ENCODE measurements around the gene SLC22A9. TPM values are rescaled to one million over a fixed set of nuclear protein-coding genes. Genes with fewer than 3 reads are reported as not detected.
"Not testable (repeated sequence)": the region's sequence is repeated elsewhere in the genome, so short reads cannot be mapped to it uniquely, and the experiment has no call there.

Gene SLC22A9
- total RNA-seq (2014; rRNA removed; shearing (Covaris generic)) = not detected in 2 replicates

DNA sequence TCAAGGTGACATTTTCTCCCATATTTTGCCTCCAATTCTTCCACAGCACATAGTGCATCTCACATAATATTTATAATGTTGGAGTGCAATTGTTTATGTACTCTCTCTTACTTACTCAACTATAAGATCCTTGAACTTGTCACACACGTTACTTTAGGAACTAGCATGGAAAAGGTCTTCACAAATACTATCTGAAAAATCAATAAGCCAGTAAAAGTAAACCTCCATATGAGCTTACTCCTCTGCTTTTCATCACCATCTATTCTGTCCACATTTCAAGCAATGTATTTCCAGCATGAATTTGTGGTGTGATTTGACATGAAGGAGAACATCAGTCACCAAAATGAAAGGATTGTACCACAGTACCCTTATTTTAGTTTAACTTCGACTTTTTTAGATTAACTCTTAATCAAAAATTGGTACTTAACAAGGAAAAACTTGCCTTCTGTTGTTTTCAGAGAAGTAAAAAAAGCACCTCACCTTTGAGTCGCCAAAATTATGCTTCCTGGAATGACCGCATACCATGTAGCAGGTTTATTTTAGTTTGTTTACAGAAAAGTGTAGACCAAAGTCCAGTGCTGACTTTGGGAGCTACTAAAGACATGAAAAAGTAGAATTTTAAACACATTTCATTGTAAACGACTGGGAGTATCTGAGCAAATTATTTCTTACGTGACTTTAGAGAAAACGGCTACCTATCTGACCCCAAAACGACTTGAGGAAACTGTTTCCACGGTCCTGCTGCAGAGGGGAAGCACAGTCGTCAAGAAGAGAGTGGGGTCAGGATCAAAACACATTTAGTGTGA lies at the start of gene SLC22A9:
Gene SLC22A9 (plus strand): TSS at position 621 of the 806 bp plus-strand sequence. CDS start 272 bp downstream, outside the sequence.
- no peak within 1 kb of the TSS for H3K4me3 ChIP-seq
- no peaks in the 10 kb centered on the region for H3K27me3 ChIP-seq (replicated peaks)
- no peaks in the 10 kb centered on the region for H3K4me1 ChIP-seq (replicated peaks)
- H3K36me3 ChIP-seq = no peaks in the 10 kb centered on the region
- H3K9me3 ChIP-seq (replicated peaks) = no peaks in the 10 kb centered on the region
- no peak within 1 kb of the TSS for H3K27ac ChIP-seq
- DNase-seq (ENCODE audit: low read depth in 1 of 2, low spot score in 2 of 2) = no peak

DNA sequence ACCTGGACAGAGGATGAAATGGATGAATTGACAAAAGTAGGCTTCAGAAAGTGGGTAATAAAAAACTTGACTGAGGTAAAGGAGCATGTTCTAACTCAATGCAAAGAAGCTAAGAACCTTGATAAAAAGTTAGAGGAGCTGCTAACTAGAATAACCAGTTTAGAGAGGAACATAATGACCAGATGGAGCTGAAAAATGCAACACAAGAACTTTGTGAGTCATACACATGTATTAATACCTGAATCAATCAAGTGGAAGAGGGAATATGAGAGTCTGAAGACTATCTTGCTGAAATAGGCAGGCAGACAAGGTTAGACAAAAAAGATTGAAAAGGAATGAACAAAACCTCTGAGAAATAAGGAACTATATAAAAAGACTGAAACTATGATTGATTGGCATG lies 47.9 kb upstream of the SLC22A9 start:
- H3K27ac ChIP-seq = no peak overlapping the region

DNA sequence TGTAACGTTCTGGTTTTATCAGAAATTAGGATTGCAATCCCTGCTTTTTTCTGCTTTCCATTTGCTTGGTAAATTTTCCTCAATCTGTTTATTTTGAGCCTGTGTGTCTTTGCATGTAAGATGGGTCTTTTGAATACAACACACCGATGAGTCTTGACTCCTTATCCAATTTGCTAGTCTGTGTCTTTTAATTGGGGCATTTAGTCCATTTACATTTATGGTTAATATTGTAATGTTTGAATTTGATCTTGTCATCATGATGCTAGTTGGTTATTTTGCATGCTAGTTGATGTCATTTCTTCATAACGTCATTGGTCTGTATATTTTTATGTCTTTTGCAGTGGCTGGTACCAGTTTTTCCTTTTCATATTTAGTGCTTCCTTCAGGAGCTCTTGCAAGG lies 34.5 kb upstream of the SLC22A9 start:
- H3K4me3 ChIP-seq; H3K9me3 ChIP-seq (replicated peaks); H3K4me1 ChIP-seq (replicated peaks); DNase-seq (ENCODE audit: low read depth in 1 of 2, low spot score in 2 of 2); H3K27ac ChIP-seq; H3K36me3 ChIP-seq; H3K27me3 ChIP-seq (replicated peaks): not testable (repeated sequence)

More for the DNA sequence above, 47.9 kb upstream of the SLC22A9 start:
- no peaks in the 10 kb centered on the region for H3K27me3 ChIP-seq (replicated peaks)
- no peaks in the 10 kb centered on the region for H3K36me3 ChIP-seq
- no peaks in the 10 kb centered on the region; the same call in 1 of the 2 replicates for H3K9me3 ChIP-seq (replicated peaks)
- DNase-seq (ENCODE audit: low read depth in 1 of 2, low spot score in 2 of 2) = no peak
- H3K4me3 ChIP-seq = no peak overlapping the region
- H3K4me1 ChIP-seq (replicated peaks) = no peaks in the 10 kb centered on the region

DNA sequence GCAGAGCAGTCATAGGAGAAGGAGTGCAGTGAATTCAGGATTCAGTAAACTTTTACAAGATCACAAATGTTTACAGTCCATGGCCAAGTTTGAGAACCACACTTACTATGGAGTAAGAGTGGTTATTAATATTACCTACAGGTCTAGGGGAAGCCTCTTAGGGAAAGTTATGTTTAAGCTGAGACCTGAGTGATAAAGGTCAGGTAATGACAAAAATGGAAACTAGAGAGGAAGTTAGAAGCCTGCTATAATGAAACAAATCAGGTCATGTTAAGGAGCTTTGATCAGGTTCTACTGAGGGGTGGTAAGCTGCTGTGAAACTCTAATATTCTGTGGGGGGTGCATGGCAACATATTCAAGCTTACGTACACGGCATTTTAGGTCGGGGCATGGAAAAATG lies 32.5 kb upstream of the SLC22A9 start:
- Histone ChIP-seq H3K36me3 (no peaks in the 10 kb centered on the region), H3K9me3 (replicated peaks) (peaks cover 2% of the 10 kb centered on the region; the same call in 1 of the 2 replicates), H3K27ac (no peak overlapping the region), H3K4me1 (replicated peaks) (no peaks in the 10 kb centered on the region), H3K27me3 (replicated peaks) (no peaks in the 10 kb centered on the region; the same call in 1 of the 2 replicates), H3K4me3 (no peak overlapping the region)
- no peak for DNase-seq (ENCODE audit: low read depth in 1 of 2, low spot score in 2 of 2)

DNA sequence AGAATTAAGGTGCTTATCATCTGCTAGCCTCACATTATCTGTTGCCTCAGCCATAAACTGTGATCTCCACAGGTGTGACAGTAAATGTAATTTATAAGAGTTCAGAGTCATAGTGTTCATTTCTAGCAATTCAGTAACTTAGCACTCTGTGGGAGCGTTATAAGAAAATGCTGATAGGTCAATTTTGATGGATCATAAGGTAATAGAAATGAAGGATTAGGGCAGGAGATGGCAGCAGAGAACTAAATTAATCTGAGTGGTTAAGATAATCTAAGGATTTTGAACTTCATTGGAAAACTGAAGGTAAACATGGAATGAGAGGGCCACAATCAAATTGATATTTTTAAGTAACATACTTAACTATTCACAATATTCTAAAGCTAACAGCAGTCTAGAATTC lies 26.5 kb upstream of the SLC22A9 start:
- Histone ChIP-seq H3K4me3 (no peak overlapping the region), H3K36me3 (no peaks in the 10 kb centered on the region), H3K4me1 (replicated peaks) (no peaks in the 10 kb centered on the region), H3K9me3 (replicated peaks) (no peaks in the 10 kb centered on the region), H3K27ac (no peak overlapping the region), H3K27me3 (replicated peaks) (no peaks in the 10 kb centered on the region)
- DNase-seq (ENCODE audit: low read depth in 1 of 2, low spot score in 2 of 2) = no peak

DNA sequence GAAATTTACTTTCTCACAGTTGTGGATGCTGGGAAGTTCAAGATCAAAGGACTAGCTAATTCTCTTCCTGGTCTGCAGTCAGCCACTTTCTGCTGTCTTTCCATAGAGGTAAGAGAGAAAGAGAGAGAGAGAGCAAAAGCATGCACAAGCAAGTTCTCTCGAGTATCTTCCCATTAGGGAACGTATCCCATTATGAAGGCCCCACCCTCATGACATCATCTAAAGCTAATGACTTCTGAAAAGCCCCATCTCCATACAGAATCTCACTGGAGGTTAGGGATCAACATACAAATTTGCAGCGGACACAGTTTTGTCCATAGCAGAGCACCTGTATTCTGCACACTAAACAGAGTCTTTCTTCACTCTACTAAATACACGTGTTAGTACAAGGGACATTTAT lies 17.4 kb upstream of the SLC22A9 start:
- no peaks in the 10 kb centered on the region for H3K36me3 ChIP-seq
- H3K27ac ChIP-seq = no peak overlapping the region
- no peaks in the 10 kb centered on the region for H3K9me3 ChIP-seq (replicated peaks)
- H3K4me1 ChIP-seq (replicated peaks) = no peaks in the 10 kb centered on the region
- no peak overlapping the region for H3K4me3 ChIP-seq
- no peaks in the 10 kb centered on the region for H3K27me3 ChIP-seq (replicated peaks)
- DNase-seq (ENCODE audit: low read depth in 1 of 2, low spot score in 2 of 2) = no peak

DNA sequence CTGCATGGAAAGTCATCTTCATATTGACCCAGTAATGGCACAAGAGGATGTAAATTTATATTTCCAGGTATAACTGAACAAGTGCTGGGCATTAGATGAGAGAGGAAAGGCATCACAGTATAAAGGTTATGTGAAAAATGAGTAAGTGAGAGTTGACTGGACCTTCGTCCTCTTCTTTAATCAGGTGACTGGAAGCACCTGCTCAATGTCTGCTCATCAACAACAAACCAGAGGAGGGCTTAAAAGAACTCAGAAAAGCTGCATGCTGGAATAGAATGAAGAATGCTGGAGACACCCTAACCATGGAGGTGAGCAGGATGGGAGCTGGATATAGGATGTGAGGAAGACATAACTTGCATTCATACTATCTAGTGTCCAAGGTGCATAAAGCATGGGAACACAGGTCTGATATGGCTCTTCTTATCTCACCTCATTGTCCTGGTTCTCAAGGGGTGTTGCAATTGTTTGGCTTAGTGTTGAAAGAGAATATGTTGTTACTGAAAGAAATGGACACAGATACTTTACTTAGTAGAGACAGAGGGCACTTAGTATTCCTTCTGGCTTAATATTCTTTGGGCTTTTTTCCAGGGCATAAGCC lies 7.3 kb upstream of the SLC22A9 start:
- no peaks in the 10 kb centered on the region for H3K9me3 ChIP-seq (replicated peaks)
- H3K27ac ChIP-seq = no peak overlapping the region
- no peak for DNase-seq (ENCODE audit: low read depth in 1 of 2, low spot score in 2 of 2)
- H3K4me3 ChIP-seq = no peak overlapping the region
- H3K27me3 ChIP-seq (replicated peaks) = no peaks in the 10 kb centered on the region
- H3K4me1 ChIP-seq (replicated peaks) = no peaks in the 10 kb centered on the region
- no peaks in the 10 kb centered on the region for H3K36me3 ChIP-seq

DNA sequence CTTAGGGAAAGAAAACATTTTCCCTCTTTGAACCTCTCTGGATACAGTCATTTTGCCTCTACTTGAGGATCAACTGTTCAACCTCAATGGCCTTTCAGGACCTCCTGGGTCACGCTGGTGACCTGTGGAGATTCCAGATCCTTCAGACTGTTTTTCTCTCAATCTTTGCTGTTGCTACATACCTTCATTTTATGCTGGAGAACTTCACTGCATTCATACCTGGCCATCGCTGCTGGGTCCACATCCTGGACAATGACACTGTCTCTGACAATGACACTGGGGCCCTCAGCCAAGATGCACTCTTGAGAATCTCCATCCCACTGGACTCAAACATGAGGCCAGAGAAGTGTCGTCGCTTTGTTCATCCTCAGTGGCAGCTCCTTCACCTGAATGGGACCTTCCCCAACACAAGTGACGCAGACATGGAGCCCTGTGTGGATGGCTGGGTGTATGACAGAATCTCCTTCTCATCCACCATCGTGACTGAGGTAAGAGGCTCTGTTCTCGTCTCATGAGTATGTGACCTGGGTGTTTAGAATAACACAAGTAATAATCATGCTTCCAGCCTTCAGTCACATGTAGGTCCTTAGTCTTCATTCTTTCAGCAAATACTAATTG lies 495 bp downstream of the SLC22A9 start:
- Histone ChIP-seq H3K4me1 (replicated peaks) (no peaks in the 10 kb centered on the region), H3K9me3 (replicated peaks) (no peaks in the 10 kb centered on the region), H3K36me3 (no peaks in the 10 kb centered on the region), H3K4me3 (no peak overlapping the region), H3K27me3 (replicated peaks) (no peaks in the 10 kb centered on the region), H3K27ac (no peak overlapping the region)
- no peak for DNase-seq (ENCODE audit: low read depth in 1 of 2, low spot score in 2 of 2)

DNA sequence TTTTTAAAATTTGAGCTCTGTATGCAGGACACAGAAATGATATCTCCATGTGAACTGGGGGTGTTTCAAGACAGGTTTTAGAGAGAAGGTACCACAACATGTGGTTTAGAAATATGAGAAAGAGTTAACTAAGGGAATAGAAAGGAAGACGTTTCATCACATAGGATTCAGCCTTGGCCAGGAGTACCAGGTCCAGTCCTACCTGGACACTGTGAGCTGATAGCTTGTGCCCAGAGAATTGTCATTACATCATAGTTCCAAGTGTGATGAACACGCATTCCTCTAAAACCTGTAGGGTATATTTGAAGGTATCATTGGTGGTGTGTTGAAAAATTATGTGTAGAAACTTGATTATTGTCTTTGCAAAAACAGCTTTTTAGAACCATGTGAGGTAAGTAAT lies 1.8 kb downstream of the SLC22A9 start:
- Histone ChIP-seq H3K36me3 (no peaks in the 10 kb centered on the region), H3K4me3 (no peak overlapping the region), H3K4me1 (replicated peaks) (no peaks in the 10 kb centered on the region), H3K9me3 (replicated peaks) (no peaks in the 10 kb centered on the region), H3K27me3 (replicated peaks) (no peaks in the 10 kb centered on the region), H3K27ac (no peak overlapping the region)
- no peak for DNase-seq (ENCODE audit: low read depth in 1 of 2, low spot score in 2 of 2)

DNA sequence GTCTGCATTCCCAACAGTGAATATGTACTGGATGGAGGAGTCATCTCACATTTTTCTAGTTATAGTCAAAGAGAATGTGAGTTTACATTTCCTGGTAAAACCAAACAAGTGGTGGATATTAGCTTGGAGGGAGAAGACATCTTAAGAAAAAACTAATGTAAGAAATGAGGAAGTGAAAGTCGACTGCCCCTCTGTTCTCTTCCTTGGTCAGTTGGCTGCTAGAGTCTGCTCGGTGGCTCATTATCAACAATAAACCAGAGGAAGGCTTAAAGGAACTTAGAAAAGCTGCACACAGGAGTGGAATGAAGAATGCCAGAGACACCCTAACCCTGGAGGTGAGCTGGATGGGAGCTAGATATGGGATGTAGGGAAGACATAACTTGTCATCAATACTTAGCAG lies 5.8 kb downstream of the SLC22A9 start:
- H3K27me3 ChIP-seq (replicated peaks) = no peaks in the 10 kb centered on the region
- no peak overlapping the region for H3K4me3 ChIP-seq
- no peak overlapping the region for H3K27ac ChIP-seq
- H3K4me1 ChIP-seq (replicated peaks) = no peaks in the 10 kb centered on the region
- H3K36me3 ChIP-seq = no peaks in the 10 kb centered on the region
- DNase-seq (ENCODE audit: low read depth in 1 of 2, low spot score in 2 of 2) = no peak
- H3K9me3 ChIP-seq (replicated peaks) = no peaks in the 10 kb centered on the region

DNA sequence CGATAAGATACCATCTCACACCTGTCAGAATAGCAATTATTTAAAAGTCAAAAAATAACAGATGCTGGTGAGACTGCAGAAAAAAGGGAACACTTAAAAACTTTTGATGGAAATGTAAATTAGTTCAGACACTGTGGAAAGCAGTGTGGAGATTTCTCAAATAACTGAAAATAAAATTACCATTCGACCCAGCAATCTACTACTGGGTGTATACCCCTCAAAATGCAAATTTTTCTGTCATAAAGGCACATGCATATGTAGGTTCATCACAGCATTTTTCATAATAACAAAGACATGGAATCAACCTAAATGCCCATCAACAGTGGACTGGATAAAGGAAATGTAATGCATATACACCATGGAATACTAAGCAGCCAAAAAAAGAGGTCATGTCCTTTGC lies 10.5 kb downstream of the SLC22A9 start:
- no peak for DNase-seq (ENCODE audit: low read depth in 1 of 2, low spot score in 2 of 2)
- no peaks in the 10 kb centered on the region for H3K9me3 ChIP-seq (replicated peaks)
- no peaks in the 10 kb centered on the region for H3K4me1 ChIP-seq (replicated peaks)
- no peaks in the 10 kb centered on the region for H3K36me3 ChIP-seq
- no peaks in the 10 kb centered on the region for H3K27me3 ChIP-seq (replicated peaks)
- no peak overlapping the region for H3K27ac ChIP-seq
- no peak overlapping the region for H3K4me3 ChIP-seq

DNA sequence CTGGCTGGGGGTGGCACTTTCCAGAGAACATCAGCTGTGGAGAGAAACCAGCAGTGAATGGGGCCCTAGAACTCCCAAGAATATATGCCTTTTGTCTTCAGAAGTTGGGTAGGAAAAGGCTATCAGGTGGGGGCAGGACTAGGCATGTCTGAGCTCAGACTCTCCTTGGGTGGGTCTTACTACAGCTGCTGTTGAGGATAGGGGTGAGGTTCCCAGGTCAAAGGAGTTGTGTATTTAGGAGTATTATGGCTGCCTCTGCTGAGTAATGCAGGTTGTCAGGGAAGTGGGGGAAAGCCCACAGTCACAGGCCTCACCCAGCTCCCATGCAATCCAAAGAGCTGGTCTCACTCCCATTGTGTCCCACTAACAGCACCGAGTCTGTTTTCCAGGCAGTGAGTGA lies 26.1 kb downstream of the SLC22A9 start:
- Histone ChIP-seq H3K4me1 (replicated peaks) (no peaks in the 10 kb centered on the region), H3K4me3 (no peak overlapping the region), H3K27ac (no peak overlapping the region), H3K9me3 (replicated peaks) (no peaks in the 10 kb centered on the region), H3K36me3 (no peaks in the 10 kb centered on the region), H3K27me3 (replicated peaks) (0 out of 2 replicates have a peak, but pooled peaks cover 6% of the 10 kb centered on the region)
- no peak for DNase-seq (ENCODE audit: low read depth in 1 of 2, low spot score in 2 of 2)

DNA sequence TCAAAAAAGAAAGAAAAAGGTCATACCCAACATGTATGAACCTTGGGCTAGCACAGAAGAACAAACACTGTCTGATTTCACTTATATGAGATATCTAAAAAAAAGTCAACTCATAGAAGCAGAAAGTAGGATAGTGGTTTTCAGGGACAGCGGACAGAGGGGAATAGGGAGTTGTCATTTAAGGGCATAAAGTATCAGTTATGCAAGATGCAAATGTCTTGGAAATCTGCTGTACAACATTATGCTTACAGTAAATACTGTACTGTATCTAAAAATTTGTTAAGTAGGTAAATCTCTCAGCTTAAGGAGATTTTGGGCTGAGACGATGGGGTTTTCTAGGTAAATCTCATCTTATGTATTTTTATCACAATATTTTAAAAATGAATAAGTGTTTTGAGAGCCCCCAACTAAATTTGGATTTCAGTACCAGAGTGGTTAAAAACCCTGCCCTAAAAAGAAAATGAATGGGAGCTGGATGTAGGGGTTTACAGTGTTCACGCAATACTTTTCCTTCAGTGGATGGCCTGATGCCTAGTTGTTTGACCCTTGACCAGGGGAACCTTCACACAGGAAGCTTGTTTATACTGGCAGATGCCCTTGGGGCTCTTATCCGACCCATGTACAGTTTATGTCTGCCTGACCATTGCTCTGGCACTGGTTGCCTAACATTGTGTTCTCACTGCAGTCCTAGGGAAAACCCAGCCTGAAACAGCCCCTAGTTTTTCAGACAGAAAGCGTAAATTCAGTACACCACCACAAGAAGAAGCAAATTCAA lies 34.8 kb downstream of the SLC22A9 start:
- peaks cover 12% of the 10 kb centered on the region for H3K4me1 ChIP-seq (replicated peaks)
- no peaks in the 10 kb centered on the region; the same call in 1 of the 2 replicates for H3K9me3 ChIP-seq (replicated peaks)
- DNase-seq (ENCODE audit: low read depth in 1 of 2, low spot score in 2 of 2) = no peak

More for the DNA sequence above, 34.8 kb downstream of the SLC22A9 start:
- Histone ChIP-seq H3K36me3 (no peaks in the 10 kb centered on the region), H3K27me3 (replicated peaks) (no peaks in the 10 kb centered on the region), H3K4me3 (no peak overlapping the region), H3K27ac (no peak overlapping the region)

All from SJSA1 (cell line).